NOMO-1 treated with DMSO at 0.1 percent for 48 hours (cell line): ENCODE data around the gene VGLL3.
"Not testable (repeated sequence)": the region's sequence is repeated elsewhere in the genome, so short reads cannot be mapped to it uniquely, and the experiment has no call there.

ENCODE experiments used
- DNase-seq: peaks from one replicate; lab custom pipeline; 2025; ENCODE audit not compliant: unreplicated experiment; lab: John Stamatoyannopoulos, UW

Gene VGLL3

GRCh38 chr3:86990012-86990733 lies 776 bp downstream of the VGLL3 start:
- no peak for DNase-seq

GRCh38 chr3:86989611-86990010 lies 1.3 kb downstream of the VGLL3 start:
- no peak for DNase-seq

GRCh38 chr3:86989006-86989405 lies 1.9 kb downstream of the VGLL3 start:
- no peak for DNase-seq

- no peak for DNase-seq
Observed at GRCh38 chr3:86988235-86988634, 2.7 kb downstream of the VGLL3 start.

GRCh38 chr3:86987421-86987715 lies 3.6 kb downstream of the VGLL3 start:
- no peak for DNase-seq

- DNase-seq = no peak
Observed at GRCh38 chr3:86986671-86987420, 4.1 kb downstream of the VGLL3 start.

- no peak for DNase-seq
Observed at GRCh38 chr3:86985181-86985826, 5.6 kb downstream of the VGLL3 start.

GRCh38 chr3:86984271-86984670 lies 6.7 kb downstream of the VGLL3 start:
- no peak for DNase-seq

- no peak for DNase-seq
Observed at GRCh38 chr3:86982883-86983282, 8.1 kb downstream of the VGLL3 start.

- no peak for DNase-seq
Observed at GRCh38 chr3:86978111-86978551, 12.8 kb downstream of the VGLL3 start.

GRCh38 chr3:86976219-86976618 lies 14.7 kb downstream of the VGLL3 start:
- DNase-seq = no peak

- DNase-seq = not testable (repeated sequence)
Observed at GRCh38 chr3:86974177-86974576, 16.8 kb downstream of the VGLL3 start.

GRCh38 chr3:86973440-86973839 lies 17.5 kb downstream of the VGLL3 start:
- no peak for DNase-seq

- peak; percentile 17 for DNase-seq
Observed at GRCh38 chr3:86969500-86970189, 21.3 kb downstream of the VGLL3 start.

- no peak for DNase-seq
Observed at GRCh38 chr3:86968244-86968932, 22.6 kb downstream of the VGLL3 start.

- DNase-seq = no peak
Observed at GRCh38 chr3:86967062-86967461, 23.9 kb downstream of the VGLL3 start.

GRCh38 chr3:86965166-86965565 lies 25.8 kb downstream of the VGLL3 start:
- DNase-seq = no peak

- DNase-seq = no peak
Observed at GRCh38 chr3:86963611-86964010, 27.3 kb downstream of the VGLL3 start.

- no peak for DNase-seq
Observed at GRCh38 chr3:86961297-86961696, 29.7 kb downstream of the VGLL3 start.

GRCh38 chr3:86960550-86960949 lies 30.4 kb downstream of the VGLL3 start:
- DNase-seq = no peak

GRCh38 chr3:86958534-86958933 lies 32.4 kb downstream of the VGLL3 start:
- no peak for DNase-seq
